Inflammatory macrophage (primary cell): Measurements from ENCODE around the gene LBH.

Experiments
- DNase-seq, 2 donors: peaks; one replicate each; pipeline ENCODE4 v3.0.0-alpha.2; 2020 to 2022

Gene LBH

DNA sequence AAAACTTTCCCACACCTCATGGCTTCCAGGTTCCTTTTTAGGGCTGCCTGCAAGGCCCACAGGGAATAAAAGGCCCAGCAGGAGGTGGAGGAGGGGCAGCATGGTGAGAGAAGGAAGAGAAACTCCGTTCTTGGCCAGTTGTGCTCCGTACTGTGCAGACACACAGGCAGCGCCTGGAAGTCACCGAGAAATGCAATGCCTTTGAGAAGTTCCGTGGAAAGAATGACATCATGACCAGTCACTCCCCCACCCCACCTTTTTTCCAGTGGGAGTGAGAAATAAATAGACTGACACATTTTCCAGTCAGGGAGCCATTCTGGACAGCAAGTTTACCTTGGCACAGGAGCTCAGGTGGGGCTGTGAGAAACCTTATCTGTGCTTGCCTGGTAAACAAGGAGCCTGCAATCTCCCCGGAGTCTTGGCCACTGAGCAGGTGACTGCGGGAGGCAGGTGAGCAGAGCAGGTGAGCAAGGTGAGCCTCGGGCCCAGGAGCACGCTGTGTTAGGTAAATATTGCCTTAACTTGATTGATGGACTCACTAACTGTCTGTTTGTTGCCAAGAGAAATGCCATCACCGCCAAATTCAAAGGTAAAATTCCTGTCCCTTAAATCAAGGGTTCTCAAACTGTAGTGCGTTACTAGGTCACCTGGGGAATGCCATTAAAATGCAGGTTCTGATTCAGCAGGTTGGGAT lies 13.5 kb upstream of the LBH start:
- DNase-seq, result peak in 1 of 2 donors; percentile 14

- DNase-seq, result no peak
These were observed 13.0 kb upstream of the LBH start for GRCh38 chr2:30218338-30218713.

GRCh38 chr2:30218814-30219213 lies 12.5 kb upstream of the LBH start:
- DNase-seq, result no peak

GRCh38 chr2:30219886-30220875 lies 11.2 kb upstream of the LBH start:
- DNase-seq, result no peak

GRCh38 chr2:30221531-30221930 lies 9.8 kb upstream of the LBH start:
- no peak for DNase-seq

GRCh38 chr2:30222031-30222430 lies 9.3 kb upstream of the LBH start:
- no peak for DNase-seq

DNA sequence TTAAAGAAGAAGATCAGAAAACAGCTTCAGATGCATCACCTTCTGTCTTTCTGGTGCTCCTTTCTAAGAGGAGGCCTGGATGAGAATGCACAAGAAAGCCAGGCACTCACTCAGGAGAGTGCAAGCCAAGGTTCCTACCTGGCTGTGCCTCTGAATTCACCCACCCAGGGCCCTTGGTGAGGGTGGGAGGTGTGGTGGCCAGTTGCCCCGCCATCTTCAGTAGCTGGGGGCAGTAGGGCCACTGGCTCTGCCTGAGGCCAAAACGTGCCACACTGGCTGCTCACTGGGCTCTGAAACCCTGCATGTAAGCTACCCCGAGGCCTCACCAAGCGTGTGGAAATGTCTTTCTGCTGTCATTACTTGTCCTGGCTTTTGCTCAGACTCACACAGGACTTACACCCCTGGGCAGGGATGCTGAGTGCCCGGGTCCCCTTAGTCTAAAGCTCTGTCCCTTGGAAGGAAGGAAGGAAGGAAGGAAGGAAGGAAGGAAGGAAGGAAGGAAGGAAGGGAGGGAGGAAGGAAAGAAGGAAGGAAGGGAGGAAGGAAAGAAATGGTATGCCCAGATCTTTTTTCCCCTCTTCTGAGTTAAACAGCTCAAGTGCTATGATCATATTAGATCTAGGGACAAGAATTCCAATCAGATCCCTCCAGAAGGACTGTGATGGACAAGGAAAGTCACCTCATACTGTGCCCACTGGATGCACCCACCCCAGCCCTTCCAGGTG lies 8.5 kb upstream of the LBH start:
- no peak for DNase-seq

DNA sequence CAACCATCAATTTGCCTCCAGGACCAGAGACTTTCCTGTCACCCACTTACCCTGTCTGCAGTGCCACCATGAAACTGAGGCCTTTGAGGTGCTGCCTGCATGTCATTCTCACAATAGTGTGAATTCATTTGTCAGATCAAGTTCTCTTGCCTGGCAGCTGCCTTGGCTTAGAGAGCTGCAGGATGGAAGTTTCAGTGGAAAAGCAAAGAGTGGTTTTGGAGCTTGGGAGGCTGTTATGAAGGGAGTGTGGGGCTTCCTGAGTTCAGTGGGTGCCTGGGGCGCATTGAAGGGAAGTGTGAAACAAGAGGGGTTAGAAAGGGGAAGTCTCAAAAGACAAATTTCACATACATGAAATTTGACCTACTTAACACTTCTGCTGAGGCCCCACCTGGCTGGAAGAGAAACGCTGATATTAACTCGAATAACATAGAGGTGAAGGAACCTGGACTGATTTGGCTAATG lies 7.9 kb upstream of the LBH start:
- DNase-seq, result no peak

GRCh38 chr2:30224151-30224550 lies 7.2 kb upstream of the LBH start:
- DNase-seq, result no peak

DNA sequence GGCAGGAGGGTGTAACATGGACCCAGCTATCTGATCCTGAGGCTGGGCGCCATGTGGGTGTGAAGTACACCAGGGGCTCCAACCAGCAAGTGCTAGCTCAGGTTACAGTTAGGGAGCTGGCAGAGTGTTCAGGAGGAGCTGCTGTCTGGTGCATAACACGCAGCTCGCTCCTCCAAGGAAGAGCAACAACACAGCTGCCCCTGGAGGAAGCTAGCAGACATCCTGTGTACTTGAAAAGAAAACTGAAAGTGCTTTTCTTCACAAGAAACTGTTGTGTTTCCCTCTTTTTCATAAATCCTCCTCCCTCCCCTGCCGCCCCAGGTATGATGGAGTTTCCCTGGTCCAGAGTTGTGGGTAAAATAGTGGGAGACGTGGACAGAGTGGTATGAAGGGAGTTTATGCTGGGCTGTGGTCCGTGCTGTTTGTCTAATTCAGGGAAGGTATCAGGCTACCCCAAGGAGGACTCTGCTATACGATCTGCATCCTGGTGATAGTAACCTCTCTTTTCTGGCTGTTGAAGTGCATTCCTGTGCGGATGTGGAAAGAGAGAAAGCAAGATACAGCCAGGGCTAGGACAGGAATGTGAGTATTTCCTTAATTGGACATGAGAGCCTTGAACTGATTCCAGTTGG lies 6.1 kb upstream of the LBH start:
- peak; percentile 7 to 40 for DNase-seq

DNA sequence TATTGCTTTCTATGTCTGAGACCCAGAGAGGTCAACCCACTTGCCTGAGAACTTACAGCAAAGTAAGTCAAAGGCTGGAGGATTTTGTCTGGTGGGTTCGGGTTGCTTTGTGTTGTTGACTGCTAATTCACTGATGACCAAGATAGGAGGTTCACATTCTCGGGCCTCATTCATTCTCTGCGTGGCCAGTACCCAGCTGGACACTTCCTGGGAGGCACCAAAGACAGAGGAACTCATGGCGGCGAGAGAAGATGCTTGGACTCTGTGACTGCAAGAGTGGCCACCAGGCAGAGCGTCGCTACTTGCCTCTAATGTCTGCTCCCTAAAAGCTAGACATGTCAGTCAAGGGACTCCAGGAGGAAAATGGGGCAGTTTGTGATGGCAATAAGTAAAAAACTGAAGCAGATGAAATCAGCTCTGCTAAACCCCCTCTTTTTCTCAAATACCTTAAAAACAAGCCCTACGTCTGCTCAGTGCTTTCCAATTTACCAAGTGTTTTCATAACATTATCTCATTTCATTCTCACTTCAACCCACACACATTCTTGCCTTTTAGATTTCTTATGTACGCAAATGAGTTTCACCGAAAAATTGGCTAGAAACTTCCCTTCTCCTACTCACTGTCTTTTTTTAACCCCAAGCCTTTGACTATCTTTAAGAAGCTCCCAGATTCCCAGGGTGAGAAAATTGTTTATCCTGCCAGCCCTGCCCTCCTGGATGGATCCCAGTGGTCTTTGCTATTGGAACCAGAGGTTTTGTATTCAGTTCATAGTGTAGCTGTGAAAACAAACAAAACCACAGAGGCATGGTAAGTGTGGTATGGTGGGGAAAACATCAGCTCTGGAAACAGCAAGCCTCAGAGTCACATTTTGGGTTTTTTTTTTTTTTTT lies 4.9 kb upstream of the LBH start:
- no peak for DNase-seq

GRCh38 chr2:30229596-30229995 lies 1.7 kb upstream of the LBH start:
- DNase-seq, result no peak

- peak in 1 of 2 donors; percentile 13 for DNase-seq
These were observed 680 bp upstream of the LBH start for GRCh38 chr2:30230497-30231211.

DNA sequence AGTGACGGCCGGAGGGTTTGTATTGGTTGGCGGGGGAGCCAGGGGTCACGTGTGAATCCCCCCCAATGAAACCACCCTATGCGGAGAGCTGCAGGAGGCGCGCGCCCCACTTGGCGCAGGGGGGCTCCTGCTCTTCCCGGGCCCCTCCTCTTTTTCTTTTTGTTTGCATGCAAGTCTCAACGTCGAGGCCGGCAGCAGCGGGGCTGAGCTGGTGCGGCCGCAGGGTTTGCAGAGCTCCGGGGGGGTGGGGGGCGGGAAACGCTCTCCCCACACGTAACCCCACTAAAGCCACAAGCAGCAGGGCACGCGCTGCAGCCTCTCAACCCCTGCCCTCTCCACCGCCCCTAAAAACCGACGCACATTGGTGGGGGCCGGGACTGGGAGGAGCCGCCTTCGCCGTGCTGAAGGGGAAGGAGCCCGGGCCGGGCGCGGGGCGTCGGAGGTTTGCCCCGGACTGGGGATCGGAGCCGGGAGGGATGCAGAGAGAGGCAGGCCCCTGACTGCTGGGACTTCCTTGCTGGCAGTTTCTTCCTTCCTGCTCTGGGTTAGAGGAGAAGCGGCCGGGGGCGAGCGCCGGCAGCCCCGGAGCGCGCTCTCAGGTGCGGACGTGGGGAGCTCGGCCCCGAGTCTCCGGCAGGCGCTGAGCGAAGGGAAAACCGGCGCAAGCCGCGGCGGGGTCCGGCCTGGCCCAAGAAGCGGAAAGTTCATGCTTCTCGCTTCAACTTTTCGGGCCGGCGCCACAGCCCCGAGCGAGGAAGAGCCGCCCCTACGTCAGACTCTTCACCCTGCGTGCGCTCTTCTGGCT lies 864 bp downstream of the LBH start:
- peak in 1 of 2 donors; percentile 11 for DNase-seq

DNA sequence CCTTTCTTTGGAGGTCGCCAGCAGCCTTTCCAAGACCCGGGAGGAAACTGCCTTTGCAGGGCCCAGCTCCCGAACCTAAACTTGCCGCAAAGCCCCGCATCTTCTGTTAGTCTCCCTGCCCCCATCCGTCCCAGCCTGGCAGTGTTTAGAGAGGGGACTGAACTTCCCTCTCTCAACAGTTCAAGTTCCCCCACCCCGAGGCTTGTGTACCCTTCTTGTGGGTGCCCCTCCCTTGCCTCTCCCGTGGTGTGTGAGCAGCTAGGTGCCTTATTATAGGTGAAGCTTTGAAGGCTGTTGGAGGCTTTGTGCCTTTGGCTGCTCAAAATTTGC lies 1.4 kb downstream of the LBH start:
- DNase-seq, result no peak

DNA sequence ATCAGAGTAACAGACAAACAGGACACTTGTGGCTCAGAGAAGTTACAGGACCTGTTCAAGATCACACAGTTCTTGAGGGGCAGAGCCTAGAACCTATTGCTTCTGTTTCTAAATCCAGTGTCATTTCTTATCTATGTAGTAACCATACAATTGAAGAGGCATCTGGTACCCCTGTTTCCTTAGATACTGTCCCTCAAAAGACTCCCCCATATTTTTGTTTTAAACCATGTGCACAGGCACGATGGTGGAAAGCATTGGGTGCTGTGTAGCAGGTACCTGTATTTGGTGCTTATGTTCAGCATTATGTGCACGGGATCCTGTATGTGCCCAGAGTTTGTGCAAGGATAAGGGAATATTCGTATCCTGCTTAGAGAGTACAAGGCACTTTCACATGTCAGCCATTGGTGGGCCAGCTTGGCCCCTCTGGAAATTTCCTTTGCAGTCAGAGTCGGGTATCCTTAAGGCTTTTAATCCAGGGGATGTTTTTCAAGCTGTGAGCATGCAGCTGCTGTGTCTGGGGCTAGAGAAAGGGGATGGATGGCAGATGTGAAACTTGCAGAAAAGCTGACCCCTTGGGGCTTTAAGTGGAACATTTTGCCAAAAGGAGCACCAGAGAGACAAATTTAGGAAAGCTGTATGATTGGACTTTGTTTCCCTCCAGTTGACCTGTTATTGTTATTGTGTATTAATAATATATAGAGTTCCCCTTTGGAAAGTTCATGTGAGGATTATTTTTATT lies 2.1 kb downstream of the LBH start:
- DNase-seq, result no peak

GRCh38 chr2:30234180-30234971 lies 3.0 kb downstream of the LBH start:
- DNase-seq, result no peak

DNA sequence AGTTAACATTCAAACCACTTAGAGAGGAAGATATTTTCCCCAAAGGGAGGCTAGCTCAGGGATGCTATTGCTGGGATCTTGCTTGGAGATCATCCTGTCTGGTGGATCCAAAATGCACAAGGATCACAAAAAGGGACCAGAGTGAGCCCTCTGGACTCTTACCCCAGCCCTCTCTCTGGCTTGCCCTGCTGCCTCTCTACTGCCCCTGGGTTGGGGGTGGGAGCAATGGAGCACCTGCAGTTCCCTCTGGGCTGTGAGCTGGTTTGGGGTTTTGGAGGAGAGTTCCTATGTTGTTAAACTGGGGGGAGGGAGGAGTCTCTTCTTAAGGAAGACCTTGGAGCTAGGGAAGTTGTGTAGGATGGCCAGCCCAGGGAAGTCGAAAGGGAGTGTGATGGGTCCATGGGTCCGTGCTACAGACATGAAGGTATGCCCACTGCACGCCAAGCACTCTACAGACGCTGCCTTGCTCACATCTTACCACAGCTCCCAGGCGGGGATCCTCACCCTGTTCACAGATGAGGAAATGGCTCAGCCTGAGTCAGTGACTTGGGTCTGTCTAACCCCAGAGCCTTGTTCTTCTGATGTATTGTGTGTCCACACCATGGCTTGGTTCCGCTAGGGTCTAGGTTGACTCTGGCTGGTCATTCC lies 3.8 kb downstream of the LBH start:
- DNase-seq, result no peak
